ENCODE results near the gene FAM193B. TPM values are rescaled to one million over a fixed set of nuclear protein-coding genes. Genes with fewer than 3 reads are reported as not detected.

FAM193B gene
- polyA plus RNA-seq, 1 of the 3 experiments (the other 2 are of a cell fraction) = 48.1 TPM

DNA sequence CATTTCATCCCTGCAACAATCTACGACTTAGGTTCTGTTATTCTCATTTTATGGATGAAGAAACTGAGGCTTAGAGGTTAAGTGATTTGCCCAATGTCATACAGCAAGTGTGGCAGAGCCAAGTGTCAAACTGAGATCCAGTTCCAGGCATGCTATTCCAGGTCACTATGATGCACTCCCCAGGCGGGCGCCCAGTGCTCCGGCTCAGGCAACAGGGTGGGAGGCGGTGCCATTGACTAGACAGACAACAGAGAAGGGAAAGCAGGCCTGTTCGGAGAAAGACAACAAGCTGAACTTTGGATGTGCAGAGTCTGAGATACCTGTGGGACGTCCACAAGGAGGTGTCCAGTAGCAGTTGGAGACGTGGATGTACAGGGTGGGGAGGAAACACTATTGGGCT is 26.8 kb downstream of the FAM193B start:
- H3K4me3 ChIP-seq (ENCODE audit: low read depth in 2 of 2, low read length in 1 of 2) = no peak overlapping the region
- peaks cover 4% of the 10 kb centered on the region; the same call in 1 of the 2 replicates for H3K79me2 ChIP-seq (ENCODE audit: insufficient read depth)
- no peaks in the 10 kb centered on the region for H3K27me3 ChIP-seq (ENCODE audit: insufficient read depth)
- H4K20me1 ChIP-seq (ENCODE audit: insufficient read depth) = peaks cover 3% of the 10 kb centered on the region; the same call in 1 of the 2 replicates
- POLR2A ChIA-PET = no interaction called here
- H3K36me3 ChIP-seq (replicated peaks in 1 of 2; ENCODE audit: control insufficient read depth in 1 of 2, insufficient read depth in 2 of 2, low read length in 1 of 2) = peaks cover 23 to 85% of the 10 kb centered on the region in 2 experiments
- 97% methylated on average over 8 of the region's 8 CpGs for WGBS (ENCODE audit: low lambda C conversion rate)
- H3K9me2 ChIP-seq = no peaks in the 10 kb centered on the region
- no peak overlapping the region for H3K4me2 ChIP-seq
- H2AFZ ChIP-seq (ENCODE audit: low read depth) = no peak overlapping the region
- no peak for DNase-seq
- H3F3A ChIP-seq (replicated peaks; ENCODE audit: insufficient read depth) = no peaks in the 10 kb centered on the region
- no peak overlapping the region for H3K27ac ChIP-seq (ENCODE audit: low read depth in 2 of 2, low read length in 1 of 2)
- CTCF ChIA-PET = no interaction called here
- H3K9me3 ChIP-seq = no peaks in the 10 kb centered on the region
- H3K9ac ChIP-seq = no peak overlapping the region
- no peak for TF ChIP-seq JUND (IDR thresholded peaks at IDR 0.05)
- TF ChIP-seq TAF1 (IDR thresholded peaks at IDR 0.05; ENCODE audit: borderline replicate concordance, low read depth, low read length) = no peak
- no peak for TF ChIP-seq RCOR1 (IDR thresholded peaks at IDR 0.05; ENCODE audit: low read length)
- peaks cover 0 to 14% of the 10 kb centered on the region in 2 experiments; a peak in 1 of 4 replicates for H3K4me1 ChIP-seq (ENCODE audit: control insufficient read depth in 1 of 2, insufficient read depth in 2 of 2, low read depth in 1 of 2, low read length in 1 of 2)

DNA sequence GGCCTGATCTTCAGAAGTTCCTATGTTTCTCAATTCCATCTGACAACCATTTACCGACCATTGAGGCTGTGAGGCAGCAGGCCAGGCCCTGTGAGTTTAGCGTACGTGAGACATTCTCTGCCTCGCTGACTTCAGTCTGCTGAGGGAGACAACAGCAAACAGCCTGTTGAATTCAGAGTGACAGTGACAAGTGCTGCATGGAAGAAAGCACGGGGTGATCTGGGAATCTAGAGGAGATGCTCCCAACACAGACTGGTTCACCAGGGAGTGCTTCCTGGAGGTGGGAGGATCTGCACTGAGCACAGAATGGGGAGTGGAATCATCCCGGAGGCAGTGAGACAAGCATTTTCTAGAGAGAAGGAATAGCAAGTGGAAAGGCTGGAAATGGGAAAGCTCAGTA is 27.6 kb downstream of the FAM193B start:
- TF ChIP-seq TEAD4 (IDR thresholded peaks at IDR 0.05; ENCODE audit: borderline replicate concordance, insufficient read depth) = no peak
- TF ChIP-seq CHD2 (IDR thresholded peaks at IDR 0.05; ENCODE audit: low read length, partially characterized antibody) = no peak
- TF ChIP-seq JUND (IDR thresholded peaks at IDR 0.05) = no peak
- no peak for TF ChIP-seq TAF1 (IDR thresholded peaks at IDR 0.05; ENCODE audit: borderline replicate concordance, low read depth, low read length)
- no peak for TF ChIP-seq EP300 (IDR thresholded peaks at IDR 0.05; ENCODE audit: borderline replicate concordance in 1 of 2, low read depth in 1 of 2, low read length in 1 of 2)
- Histone ChIP-seq H3K4me2 (no peak overlapping the region), H4K20me1 (ENCODE audit: insufficient read depth) (no peaks in the 10 kb centered on the region), H3K9ac (no peak overlapping the region), H3K9me2 (no peaks in the 10 kb centered on the region), H2AFZ (ENCODE audit: low read depth) (no peak overlapping the region), H3K79me2 (ENCODE audit: insufficient read depth) (no peaks in the 10 kb centered on the region), H3F3A (replicated peaks; ENCODE audit: insufficient read depth) (no peaks in the 10 kb centered on the region), H3K4me1 (ENCODE audit: control insufficient read depth in 1 of 2, insufficient read depth in 2 of 2, low read depth in 1 of 2, low read length in 1 of 2) (peaks cover 0 to 14% of the 10 kb centered on the region in 2 experiments; a peak in 1 of 4 replicates), H3K27me3 (ENCODE audit: insufficient read depth) (no peaks in the 10 kb centered on the region), H3K4me3 (ENCODE audit: low read depth in 2 of 2, low read length in 1 of 2) (no peak overlapping the region), H3K27ac (ENCODE audit: low read depth in 2 of 2, low read length in 1 of 2) (no peak overlapping the region), H3K9me3 (no peaks in the 10 kb centered on the region), H3K36me3 (replicated peaks in 1 of 2; ENCODE audit: control insufficient read depth in 1 of 2, insufficient read depth in 2 of 2, low read length in 1 of 2) (peaks cover 23 to 86% of the 10 kb centered on the region in 2 experiments)
- no peak for DNase-seq
- ChIA-PET POLR2A (no interaction called here), CTCF (no interaction called here)
- 96% methylated on average over 6 of the region's 6 CpGs for WGBS (ENCODE audit: low lambda C conversion rate)

DNA sequence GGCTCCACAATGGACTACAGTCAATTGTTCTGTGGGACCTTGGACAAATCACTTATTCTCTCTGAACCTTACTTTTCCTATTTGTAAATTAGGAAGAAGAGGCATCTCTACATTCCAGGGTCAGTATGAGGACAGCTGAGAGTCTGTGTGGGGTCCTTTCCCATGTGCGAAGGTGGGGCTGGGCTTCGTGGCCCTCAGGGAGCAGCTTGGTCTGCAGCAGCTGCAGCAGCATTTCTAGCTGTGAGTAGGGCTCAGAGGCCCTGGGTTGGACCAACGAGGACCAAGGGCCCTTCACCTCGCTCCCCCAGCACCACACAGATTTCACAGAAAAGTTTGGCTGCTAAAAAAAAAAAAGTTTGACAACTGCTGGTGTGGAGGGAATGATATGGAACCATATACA is 28.2 kb downstream of the FAM193B start:
- TF ChIP-seq RCOR1 (IDR thresholded peaks at IDR 0.05; ENCODE audit: low read length) = no peak
- no peak for TF ChIP-seq YY1 (IDR thresholded peaks at IDR 0.05; ENCODE audit: low read depth)
- no peak for TF ChIP-seq MEF2A (IDR thresholded peaks at IDR 0.05; ENCODE audit: borderline replicate concordance, low read depth)
- Histone ChIP-seq H3K4me1 (ENCODE audit: control insufficient read depth in 1 of 2, insufficient read depth in 2 of 2, low read depth in 1 of 2, low read length in 1 of 2) (peaks cover 0 to 14% of the 10 kb centered on the region in 2 experiments; a peak in 1 of 4 replicates), H3K9me3 (no peaks in the 10 kb centered on the region), H3K9me2 (no peaks in the 10 kb centered on the region), H3K4me3 (ENCODE audit: low read depth in 2 of 2, low read length in 1 of 2) (no peak overlapping the region), H4K20me1 (ENCODE audit: insufficient read depth) (no peaks in the 10 kb centered on the region), H3K36me3 (replicated peaks in 1 of 2; ENCODE audit: control insufficient read depth in 1 of 2, insufficient read depth in 2 of 2, low read length in 1 of 2) (peaks cover 23 to 89% of the 10 kb centered on the region in 2 experiments), H3K27ac (ENCODE audit: low read depth in 2 of 2, low read length in 1 of 2) (no peak overlapping the region), H3K4me2 (no peak overlapping the region), H3K9ac (no peak overlapping the region), H3F3A (replicated peaks; ENCODE audit: insufficient read depth) (no peaks in the 10 kb centered on the region), H3K79me2 (ENCODE audit: insufficient read depth) (0 out of 2 replicates have a peak, but pooled peaks cover 3% of the 10 kb centered on the region), H2AFZ (ENCODE audit: low read depth) (no peak overlapping the region), H3K27me3 (ENCODE audit: insufficient read depth) (no peaks in the 10 kb centered on the region)
- ChIA-PET POLR2A (no interaction called here), CTCF (interaction anchor here (1.0 to 1.2 kb wide), 2 partner anchors 10 kb away, joined by 3 read pairs; partner anchors contain the start of gene DDX41)
- DNase-seq = no peak
- WGBS (ENCODE audit: low lambda C conversion rate) = 96% methylated on average over 3 of the region's 4 CpGs
